Measurements from ENCODE around the gene RMND1. TPM values are rescaled to one million over a fixed set of nuclear protein-coding genes. Genes with fewer than 3 reads are reported as not detected.

RMND1 gene
- total RNA-seq, 2 donors from 2014 or later = 20.7 to 21.2 TPM

DNA sequence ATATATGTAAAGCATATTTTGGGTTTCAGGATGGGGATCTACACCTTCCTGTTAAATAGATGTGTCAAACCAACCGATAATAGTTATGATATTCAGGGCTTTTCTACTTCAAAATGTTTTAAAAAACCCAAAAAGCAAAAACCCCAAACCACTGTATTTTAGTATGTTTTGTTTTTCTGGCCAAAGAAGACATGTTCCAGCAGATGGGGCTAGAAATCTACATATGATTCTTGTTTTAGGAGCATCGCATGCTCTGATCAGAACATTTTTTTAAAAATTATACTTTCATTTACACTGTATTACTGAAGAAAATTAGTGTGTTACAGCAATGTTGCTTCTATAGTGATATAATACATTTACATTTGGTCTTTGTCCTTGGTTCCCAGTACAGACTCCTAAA lies 11.0 kb downstream of the RMND1 start:
- peak; percentile 38 for TF ChIP-seq CTCF (IDR thresholded peaks at IDR 0.05)
- no peaks in the 10 kb centered on the region for H3K9me3 ChIP-seq
- DNase-seq (ENCODE audit: low spot score) (no peak), ATAC-seq (ENCODE audit: insufficient number of reproducible peaks, low FRiP score, low read depth) (no peak)
- H3K4me1 ChIP-seq (ENCODE audit: control insufficient read depth in 1 of 2, low read depth in 2 of 2) = peaks cover 34 to 86% of the 10 kb centered on the region in 2 donors
- peak overlapping the region; percentile 37 to 53 for H3K27ac ChIP-seq
- H3K27me3 ChIP-seq (replicated peaks; ENCODE audit: insufficient read depth) = no peaks in the 10 kb centered on the region
- H3K36me3 ChIP-seq = no peaks in the 10 kb centered on the region
- peak overlapping the region; percentile 38 for H3K4me3 ChIP-seq

- H3K9me3 ChIP-seq = no peaks in the 10 kb centered on the region
- ATAC-seq (ENCODE audit: insufficient number of reproducible peaks, low FRiP score, low read depth) (no peak), DNase-seq (ENCODE audit: low spot score) (no peak)
- no peaks in the 10 kb centered on the region for H3K36me3 ChIP-seq
- H3K27ac ChIP-seq = peak overlapping the region; percentile 37 to 53
- TF ChIP-seq CTCF (IDR thresholded peaks at IDR 0.05) = no peak
- peaks cover 32 to 85% of the 10 kb centered on the region in 2 donors for H3K4me1 ChIP-seq (ENCODE audit: control insufficient read depth in 1 of 2, low read depth in 2 of 2)
- H3K27me3 ChIP-seq (replicated peaks; ENCODE audit: insufficient read depth) = no peaks in the 10 kb centered on the region
- H3K4me3 ChIP-seq = peak overlapping the region; percentile 38
These were observed 11.4 kb downstream of the RMND1 start for GRCh38 chr6:151440498-151440897.

GRCh38 chr6:151437401-151437800 lies 14.5 kb downstream of the RMND1 start:
- H3K27ac ChIP-seq = peak overlapping the region; percentile 59 to 65
- no peaks in the 10 kb centered on the region for H3K9me3 ChIP-seq
- no peak for TF ChIP-seq CTCF (IDR thresholded peaks at IDR 0.05)
- DNase-seq (ENCODE audit: low spot score) = no peak
- H3K36me3 ChIP-seq = no peaks in the 10 kb centered on the region
- ATAC-seq (ENCODE audit: insufficient number of reproducible peaks, low FRiP score, low read depth) = peak; percentile 42
- no peaks in the 10 kb centered on the region for H3K27me3 ChIP-seq (replicated peaks; ENCODE audit: insufficient read depth)
- H3K4me1 ChIP-seq (ENCODE audit: control insufficient read depth in 1 of 2, low read depth in 2 of 2) = peaks cover 26 to 67% of the 10 kb centered on the region in 2 donors
- H3K4me3 ChIP-seq = no peak overlapping the region

GRCh38 chr6:151436802-151437201 lies 15.1 kb downstream of the RMND1 start:
- H3K4me1 ChIP-seq (ENCODE audit: control insufficient read depth in 1 of 2, low read depth in 2 of 2) = peaks cover 26 to 61% of the 10 kb centered on the region in 2 donors
- H3K36me3 ChIP-seq = no peaks in the 10 kb centered on the region
- ATAC-seq (ENCODE audit: insufficient number of reproducible peaks, low FRiP score, low read depth) (peak; percentile 57), DNase-seq (ENCODE audit: low spot score) (no peak)
- no peak for TF ChIP-seq CTCF (IDR thresholded peaks at IDR 0.05)
- no peaks in the 10 kb centered on the region for H3K27me3 ChIP-seq (replicated peaks; ENCODE audit: insufficient read depth)
- peak overlapping the region; percentile 59 to 65 for H3K27ac ChIP-seq
- peak overlapping the region; percentile 22 for H3K4me3 ChIP-seq
- no peaks in the 10 kb centered on the region for H3K9me3 ChIP-seq

GRCh38 chr6:151436300-151436699 lies 15.6 kb downstream of the RMND1 start:
- no peak for TF ChIP-seq CTCF (IDR thresholded peaks at IDR 0.05)
- no peak for ATAC-seq (ENCODE audit: insufficient number of reproducible peaks, low FRiP score, low read depth)
- DNase-seq (ENCODE audit: low spot score) = no peak

More at GRCh38 chr6:151436300-151436699, 15.6 kb downstream of the RMND1 start:
- H3K4me1 ChIP-seq (ENCODE audit: control insufficient read depth in 1 of 2, low read depth in 2 of 2) = peaks cover 26 to 56% of the 10 kb centered on the region in 2 donors
- no peaks in the 10 kb centered on the region for H3K9me3 ChIP-seq
- H3K27me3 ChIP-seq (replicated peaks; ENCODE audit: insufficient read depth) = no peaks in the 10 kb centered on the region
- peaks cover 2% of the 10 kb centered on the region for H3K36me3 ChIP-seq
- H3K4me3 ChIP-seq = peak overlapping the region; percentile 22
- H3K27ac ChIP-seq = peak overlapping the region; percentile 59 to 65

Measured in thoracic aorta (tissue), 2 donors.